RWPE1 (cell line): ENCODE results near the gene SLC29A3.

Source experiments
- CTCF ChIA-PET: fragments of 350-600 bp; sonication (Branson Sonifier 250); formaldehyde crosslinking; extraction: SDS; loops from one replicate; lab custom pipeline; 2021; lab: Yijun Ruan, JAX
- POLR2A ChIA-PET: fragments of 400-600 bp; formaldehyde crosslinking; extraction: SDS; loops from one replicate; lab custom pipeline; 2020; ENCODE audit warnings: antibody characterized with exemption; ENCODE audit not compliant: low non-redundant PET; lab: Yijun Ruan, JAX
- DNase-seq: peaks from one replicate; pipeline ENCODE4 v3.0.0; 2012; ENCODE audit warnings: low spot score
- H3K27ac ChIP-seq: fragments of 450-650 bp; 2 replicates; pipeline ENCODE4 v1.5.1; 2017
- CTCF ChIP-seq: fragments of 450-650 bp; conservative IDR thresholded peaks from 2 replicates; pipeline ENCODE4 v1.5.1; 2017; ENCODE audit warnings: low read depth, mild to moderate bottlenecking

SLC29A3 gene

GRCh38 chr10:71302874-71303568 is 16.0 kb upstream of the SLC29A3 start:
- DNase-seq = peak; percentile 66
- ChIA-PET CTCF (interaction anchor here (0.5 to 1.0 kb wide), 4 partner anchors 36 to 371 kb away, joined by 3 to 4 read pairs (median 3); no protein-coding TSS in a partner anchor), POLR2A (no interaction called here)
- peak overlapping the region; percentile 27 for H3K27ac ChIP-seq
- peak; percentile 59 for TF ChIP-seq CTCF

DNA sequence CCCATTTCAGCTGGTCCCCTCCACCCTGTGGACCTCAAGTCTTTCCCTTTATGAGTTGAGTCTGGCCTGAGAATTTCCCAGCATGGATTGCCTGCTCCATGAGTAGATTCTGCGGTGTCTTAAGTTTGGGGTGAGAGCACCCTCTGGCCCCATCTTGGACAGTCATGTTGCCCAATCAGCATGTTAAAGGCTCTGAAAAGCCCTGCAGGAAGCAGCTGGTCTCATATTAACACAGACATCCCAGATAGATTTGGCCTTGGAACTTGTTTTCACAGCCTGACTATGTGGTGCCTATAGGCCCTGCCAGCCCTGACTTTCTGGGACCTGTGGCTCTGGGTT is 15.5 kb upstream of the SLC29A3 start:
- ChIA-PET CTCF (interaction anchor here (0.5 to 0.7 kb wide), 3 partner anchors 16 to 228 kb away, joined by 3 to 5 read pairs (median 3); no protein-coding TSS in a partner anchor), POLR2A (interaction anchor here (0.6 kb wide), 1 partner anchor 127 kb away, joined by 3 read pairs; no protein-coding TSS in a partner anchor)
- no peak for DNase-seq
- TF ChIP-seq CTCF = no peak
- H3K27ac ChIP-seq = peak overlapping the region; percentile 27

DNA sequence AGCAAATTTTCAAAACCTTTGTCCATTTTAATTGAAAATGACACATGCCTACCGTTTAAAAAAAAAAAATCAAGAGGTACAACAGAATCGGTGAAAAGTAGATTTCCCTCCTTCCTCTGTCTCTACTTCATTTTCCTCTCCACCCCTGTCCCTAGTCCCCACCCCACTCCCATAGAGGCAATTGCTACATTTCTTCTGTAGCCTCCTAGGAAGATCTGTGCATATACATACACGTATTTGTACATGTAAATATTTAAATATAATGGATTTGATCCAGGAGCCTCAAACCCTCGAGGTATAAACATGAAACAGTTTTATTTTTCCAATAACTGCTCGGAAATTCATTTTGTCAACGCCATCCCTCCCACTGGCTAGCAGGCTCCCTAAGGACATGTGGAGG is 14.1 kb upstream of the SLC29A3 start:
- no peak for TF ChIP-seq CTCF
- no peak overlapping the region; the same call in 1 of the 2 replicates for H3K27ac ChIP-seq
- POLR2A ChIA-PET = no interaction called here
- no peak for DNase-seq
- CTCF ChIA-PET = interaction anchor here (0.7 kb wide), 1 partner anchor 66 kb away, joined by 3 read pairs; no protein-coding TSS in a partner anchor

- TF ChIP-seq CTCF = no peak
- CTCF ChIA-PET = interaction anchor here (0.6 to 1.1 kb wide), 3 partner anchors 95 to 589 kb away, joined by 3 read pairs; partner anchors contain the start of gene UNC5B
- no peak for DNase-seq
- POLR2A ChIA-PET = interaction anchor here (0.8 kb wide), 1 partner anchor 91 kb away, joined by 3 read pairs; no protein-coding TSS in a partner anchor
- no peak overlapping the region for H3K27ac ChIP-seq
Measured at GRCh38 chr10:71306979-71307378, 12.1 kb upstream of the SLC29A3 start.

GRCh38 chr10:71307469-71308085 is 11.5 kb upstream of the SLC29A3 start:
- ChIA-PET POLR2A (no interaction called here), CTCF (interaction anchor here (0.6 to 1.1 kb wide), 3 partner anchors 96 to 315 kb away, joined by 3 to 4 read pairs (median 3); partner anchors contain the start of gene UNC5B)
- no peak overlapping the region; the same call in 1 of the 2 replicates for H3K27ac ChIP-seq
- no peak for TF ChIP-seq CTCF
- no peak for DNase-seq

GRCh38 chr10:71308244-71308643 is 10.8 kb upstream of the SLC29A3 start:
- TF ChIP-seq CTCF = no peak
- H3K27ac ChIP-seq = no peak overlapping the region; the same call in 1 of the 2 replicates
- ChIA-PET POLR2A (no interaction called here), CTCF (interaction anchor here (0.7 to 0.8 kb wide), 3 partner anchors 15 to 405 kb away, joined by 3 to 4 read pairs (median 4); no protein-coding TSS in a partner anchor)
- no peak for DNase-seq
